Measurements from ENCODE around the gene SPSB2. TPM values are rescaled to one million over a fixed set of nuclear protein-coding genes. Genes with fewer than 3 reads are reported as not detected.
A peak's percentile ranks its signal among the peaks of the same experiment; 100 is the strongest.
"Not testable (repeated sequence)": the region's sequence is repeated elsewhere in the genome, so short reads cannot be mapped to it uniquely, and the experiment has no call there.

The SPSB2 gene
- total RNA-seq, 1 donor from 2014 or later, result 6.5 TPM

DNA sequence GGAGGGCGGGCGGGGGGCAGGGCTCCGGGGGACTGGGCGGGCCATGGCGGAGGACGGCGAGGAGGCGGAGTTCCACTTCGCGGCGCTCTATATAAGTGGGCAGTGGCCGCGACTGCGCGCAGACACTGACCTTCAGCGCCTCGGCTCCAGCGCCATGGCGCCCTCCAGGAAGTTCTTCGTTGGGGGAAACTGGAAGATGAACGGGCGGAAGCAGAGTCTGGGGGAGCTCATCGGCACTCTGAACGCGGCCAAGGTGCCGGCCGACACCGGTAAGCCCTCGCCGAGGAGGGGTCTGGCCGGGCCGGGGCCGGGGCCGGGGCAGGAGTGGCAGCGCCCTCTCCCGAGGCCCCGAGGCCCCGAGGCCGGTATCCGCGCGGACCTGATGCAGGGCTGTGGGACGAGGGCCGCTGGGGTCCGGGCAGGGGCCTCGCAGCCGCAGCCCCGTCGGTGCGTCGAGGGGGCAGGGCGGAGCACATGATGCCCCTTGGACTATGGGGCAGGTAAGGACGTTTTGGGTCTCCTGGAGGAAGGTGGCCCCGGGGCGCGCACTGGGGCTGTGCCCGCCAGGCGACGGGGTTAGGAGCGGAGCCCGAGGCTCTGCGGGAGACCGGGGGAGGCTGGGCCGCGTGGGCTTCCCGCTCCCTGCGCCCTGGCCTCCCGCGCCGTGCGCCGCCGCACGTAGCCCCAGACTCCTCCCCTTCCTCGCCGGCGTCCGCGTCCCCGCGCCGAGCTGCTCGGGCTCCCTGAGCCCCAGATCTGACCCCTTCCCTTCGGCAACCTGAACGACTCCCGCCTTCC is 5.5 kb downstream of the SPSB2 start, which contains the start of gene TPI1:
TSS of gene TPI1 (plus strand) at position 119 of the 798 bp plus-strand sequence. CDS start at position 155, 36 bp downstream.
- TF ChIP-seq, protein P1, sequence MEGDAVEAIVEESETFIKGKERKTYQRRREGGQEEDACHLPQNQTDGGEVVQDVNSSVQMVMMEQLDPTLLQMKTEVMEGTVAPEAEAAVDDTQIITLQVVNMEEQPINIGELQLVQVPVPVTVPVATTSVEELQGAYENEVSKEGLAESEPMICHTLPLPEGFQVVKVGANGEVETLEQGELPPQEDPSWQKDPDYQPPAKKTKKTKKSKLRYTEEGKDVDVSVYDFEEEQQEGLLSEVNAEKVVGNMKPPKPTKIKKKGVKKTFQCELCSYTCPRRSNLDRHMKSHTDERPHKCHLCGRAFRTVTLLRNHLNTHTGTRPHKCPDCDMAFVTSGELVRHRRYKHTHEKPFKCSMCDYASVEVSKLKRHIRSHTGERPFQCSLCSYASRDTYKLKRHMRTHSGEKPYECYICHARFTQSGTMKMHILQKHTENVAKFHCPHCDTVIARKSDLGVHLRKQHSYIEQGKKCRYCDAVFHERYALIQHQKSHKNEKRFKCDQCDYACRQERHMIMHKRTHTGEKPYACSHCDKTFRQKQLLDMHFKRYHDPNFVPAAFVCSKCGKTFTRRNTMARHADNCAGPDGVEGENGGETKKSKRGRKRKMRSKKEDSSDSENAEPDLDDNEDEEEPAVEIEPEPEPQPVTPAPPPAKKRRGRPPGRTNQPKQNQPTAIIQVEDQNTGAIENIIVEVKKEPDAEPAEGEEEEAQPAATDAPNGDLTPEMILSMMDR (conservative IDR thresholded peaks at IDR 0.05), result no peak
- peaks cover 27% of the 10 kb centered on the region for H3K4me1 Mint-ChIP-seq (ENCODE audit: unreplicated experiment)
- peak within 1 kb of the TSS; percentile 96 for H3K27ac Mint-ChIP-seq
- H3K9me3 Mint-ChIP-seq, result no peaks in the 10 kb centered on the region
- no peaks in the 10 kb centered on the region for H3K27me3 Mint-ChIP-seq
- peak within 1 kb of the TSS; percentile 97 for H3K4me3 Mint-ChIP-seq
- peak; percentile 85 for DNase-seq (ENCODE audit: extremely low spot score, unreplicated experiment)
- H3K36me3 Mint-ChIP-seq, result peaks cover 40% of the 10 kb centered on the region

DNA sequence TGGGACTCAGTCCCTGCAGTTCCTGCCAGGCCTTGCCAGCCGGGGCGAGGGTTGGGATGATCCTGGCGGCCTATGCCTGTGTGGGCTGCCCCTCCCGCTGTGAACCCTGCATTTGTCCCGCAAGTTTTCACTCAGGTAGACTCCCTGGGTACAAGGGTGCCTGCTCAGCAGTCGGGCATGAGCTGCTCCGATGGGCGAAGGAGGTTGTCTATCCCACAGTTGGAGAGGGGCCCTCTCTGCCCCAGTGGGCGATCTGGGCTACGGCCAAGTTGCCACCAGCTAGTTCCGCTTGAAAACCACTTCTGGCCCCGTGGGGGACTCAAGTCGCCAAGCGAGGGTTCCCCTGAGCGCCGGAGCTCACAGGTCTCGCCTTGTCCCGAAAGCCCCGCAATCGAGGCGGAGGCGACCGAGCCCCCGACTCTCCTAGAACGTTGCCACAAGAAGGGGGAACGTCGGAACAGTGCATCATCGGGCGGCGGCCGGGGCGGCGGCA is 6.1 kb downstream of the SPSB2 start:
- Mint-ChIP-seq H3K36me3 (peaks cover 45% of the 10 kb centered on the region), H3K27ac (peak overlapping the region; percentile 96), H3K4me1 (ENCODE audit: unreplicated experiment) (peaks cover 23% of the 10 kb centered on the region), H3K4me3 (peak overlapping the region; percentile 97), H3K27me3 (no peaks in the 10 kb centered on the region), H3K9me3 (no peaks in the 10 kb centered on the region)
- DNase-seq (ENCODE audit: extremely low spot score, unreplicated experiment), result no peak
- TF ChIP-seq, protein P1 (conservative IDR thresholded peaks at IDR 0.05), result no peak

DNA sequence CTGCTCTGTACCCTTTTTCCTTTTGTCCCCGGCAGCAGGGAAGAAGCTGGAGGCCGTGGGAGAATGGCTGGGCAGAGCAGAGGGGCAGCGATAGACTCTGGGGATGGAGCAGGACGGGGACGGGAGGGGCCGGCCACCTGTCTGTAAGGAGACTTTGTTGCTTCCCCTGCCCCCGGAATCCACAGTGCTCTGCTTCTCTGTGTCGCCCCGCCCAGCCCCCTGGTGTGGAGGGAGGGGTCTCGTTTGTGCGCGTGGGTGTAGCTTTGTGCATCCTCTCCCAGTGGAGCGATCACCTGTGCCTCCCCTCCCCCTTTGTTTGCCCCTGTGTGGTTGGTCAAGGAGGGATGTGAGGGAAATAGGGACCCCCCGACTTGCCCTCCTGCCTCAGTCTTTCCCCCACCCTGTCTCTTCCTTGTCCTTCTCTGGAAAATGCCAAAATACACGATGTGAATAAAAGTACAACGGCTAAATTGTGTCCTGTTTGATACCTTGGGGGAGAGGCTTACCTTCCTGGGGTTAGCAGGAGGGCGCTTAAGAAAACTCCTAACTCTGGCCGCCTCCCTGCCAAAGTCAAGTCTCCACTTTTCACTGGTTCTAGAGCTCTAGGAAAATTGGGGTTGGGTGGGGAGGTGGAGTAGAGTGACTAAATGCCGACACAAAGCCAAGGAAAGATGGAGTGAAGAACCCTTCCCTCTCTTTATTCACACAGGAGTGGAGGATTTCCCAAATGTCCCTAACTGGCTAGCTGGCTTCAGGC is 6.8 kb downstream of the SPSB2 start:
- Mint-ChIP-seq H3K4me3 (peak overlapping the region; percentile 97), H3K27me3 (no peaks in the 10 kb centered on the region), H3K9me3 (no peaks in the 10 kb centered on the region), H3K36me3 (peaks cover 46% of the 10 kb centered on the region), H3K4me1 (ENCODE audit: unreplicated experiment) (peaks cover 18% of the 10 kb centered on the region), H3K27ac (peak overlapping the region; percentile 96)
- TF ChIP-seq, protein P1 (conservative IDR thresholded peaks at IDR 0.05), result no peak
- DNase-seq (ENCODE audit: extremely low spot score, unreplicated experiment), result no peak

DNA sequence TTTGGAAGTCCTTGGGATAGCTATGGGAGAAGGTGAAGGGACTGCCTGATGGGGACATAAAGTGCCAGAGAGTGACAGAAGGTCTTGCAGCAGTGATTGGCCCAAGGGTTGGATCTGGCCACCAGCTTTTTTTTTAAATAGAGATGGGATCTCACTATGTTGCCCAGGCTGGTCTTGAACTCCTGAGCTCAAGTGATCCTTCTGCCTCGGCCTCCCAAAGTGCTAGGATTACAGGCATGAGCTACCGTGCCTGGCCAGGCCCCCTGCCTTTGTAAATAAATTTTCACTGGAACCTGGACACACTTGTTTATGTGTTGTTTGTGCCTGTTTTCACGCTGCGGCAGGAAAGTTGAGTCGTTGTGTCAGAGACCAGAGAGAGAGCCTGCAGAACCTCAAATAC is 7.8 kb downstream of the SPSB2 start:
- H3K4me1 Mint-ChIP-seq (ENCODE audit: unreplicated experiment), result peaks cover 18% of the 10 kb centered on the region
- H3K27ac Mint-ChIP-seq; DNase-seq (ENCODE audit: extremely low spot score, unreplicated experiment); H3K9me3 Mint-ChIP-seq; H3K27me3 Mint-ChIP-seq: not testable (repeated sequence)
- peaks cover 52% of the 10 kb centered on the region for H3K36me3 Mint-ChIP-seq
- H3K4me3 Mint-ChIP-seq, result peak overlapping the region; percentile 70

DNA sequence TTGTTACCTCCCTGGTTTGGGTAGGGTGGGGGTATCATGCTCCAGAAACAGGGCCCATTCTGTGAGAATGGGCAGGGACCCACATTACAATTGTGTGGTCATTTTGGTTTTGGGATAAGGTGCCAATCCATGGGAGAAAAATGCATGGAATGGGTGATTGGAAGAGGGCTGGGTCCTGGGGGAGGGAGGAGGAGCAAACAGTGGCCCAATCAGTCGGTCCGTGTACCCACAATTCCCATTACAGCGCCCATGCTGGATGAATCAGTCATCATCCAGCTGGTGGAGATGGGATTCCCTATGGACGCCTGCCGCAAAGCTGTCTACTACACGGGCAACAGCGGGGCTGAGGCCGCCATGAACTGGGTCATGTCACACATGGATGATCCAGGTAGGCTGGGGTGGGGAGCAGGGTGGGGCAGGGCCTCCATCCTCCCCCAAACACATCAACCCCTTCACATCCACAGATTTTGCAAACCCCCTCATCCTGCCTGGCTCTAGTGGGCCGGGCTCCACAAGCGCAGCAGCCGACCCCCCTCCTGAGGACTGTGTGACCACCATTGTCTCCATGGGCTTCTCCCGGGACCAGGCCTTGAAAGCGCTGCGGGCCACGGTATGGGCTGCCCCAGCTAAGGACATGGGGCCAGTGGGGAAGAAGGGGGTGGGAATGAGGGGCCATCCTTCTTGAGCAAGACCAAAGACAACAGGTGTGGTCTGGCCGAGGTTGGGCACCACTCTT is 9.3 kb downstream of the SPSB2 start:
- no peaks in the 10 kb centered on the region for H3K27me3 Mint-ChIP-seq
- no peak for DNase-seq (ENCODE audit: extremely low spot score, unreplicated experiment)
- H3K36me3 Mint-ChIP-seq, result peaks cover 41% of the 10 kb centered on the region
- H3K4me1 Mint-ChIP-seq (ENCODE audit: unreplicated experiment), result peaks cover 9% of the 10 kb centered on the region
- no peak overlapping the region for H3K4me3 Mint-ChIP-seq
- TF ChIP-seq, protein P1 (conservative IDR thresholded peaks at IDR 0.05), result no peak
- H3K9me3 Mint-ChIP-seq, result no peaks in the 10 kb centered on the region
- no peak overlapping the region for H3K27ac Mint-ChIP-seq

Data from type B pancreatic cell (in vitro differentiated cells).